Ovary (tissue), 3 donors: Measurements from ENCODE around the gene ASXL3.

ENCODE experiments used
- EP300 ChIP-seq: sonication (generic); formaldehyde crosslinking; IDR thresholded peaks from one replicate; pipeline ENCODE4 v1.6.1; 2017; ENCODE audit warnings: antibody characterized with exemption
- TF ChIP-seq, protein P1 (sequence below), 3 donors: fragments of 450-650 bp in 2 of 3; fragments of 200-600 bp in 1 of 3; IDR thresholded peaks; one replicate each; pipeline versions ENCODE4 v1.5.1 to v1.8.0; 2016 to 2022; ENCODE audit warnings: antibody characterized with exemption in 3 of 3, mild to moderate bottlenecking in 1 of 3
- donor health status: DM: no; HTN: no; CAD: no.

GRCh38 chr18:33580546-33580945, 2.5 kb downstream of the ASXL3 start:
- TF ChIP-seq, protein P1, sequence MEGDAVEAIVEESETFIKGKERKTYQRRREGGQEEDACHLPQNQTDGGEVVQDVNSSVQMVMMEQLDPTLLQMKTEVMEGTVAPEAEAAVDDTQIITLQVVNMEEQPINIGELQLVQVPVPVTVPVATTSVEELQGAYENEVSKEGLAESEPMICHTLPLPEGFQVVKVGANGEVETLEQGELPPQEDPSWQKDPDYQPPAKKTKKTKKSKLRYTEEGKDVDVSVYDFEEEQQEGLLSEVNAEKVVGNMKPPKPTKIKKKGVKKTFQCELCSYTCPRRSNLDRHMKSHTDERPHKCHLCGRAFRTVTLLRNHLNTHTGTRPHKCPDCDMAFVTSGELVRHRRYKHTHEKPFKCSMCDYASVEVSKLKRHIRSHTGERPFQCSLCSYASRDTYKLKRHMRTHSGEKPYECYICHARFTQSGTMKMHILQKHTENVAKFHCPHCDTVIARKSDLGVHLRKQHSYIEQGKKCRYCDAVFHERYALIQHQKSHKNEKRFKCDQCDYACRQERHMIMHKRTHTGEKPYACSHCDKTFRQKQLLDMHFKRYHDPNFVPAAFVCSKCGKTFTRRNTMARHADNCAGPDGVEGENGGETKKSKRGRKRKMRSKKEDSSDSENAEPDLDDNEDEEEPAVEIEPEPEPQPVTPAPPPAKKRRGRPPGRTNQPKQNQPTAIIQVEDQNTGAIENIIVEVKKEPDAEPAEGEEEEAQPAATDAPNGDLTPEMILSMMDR (IDR thresholded peaks at IDR 0.05), result no peak
- no peak for TF ChIP-seq EP300
